HCT116 (cell line): Measurements from ENCODE around the gene ANO8. TPM values are rescaled to one million over a fixed set of nuclear protein-coding genes. Genes with fewer than 3 reads are reported as not detected.

Experiments
- ATAC-seq: fragments of 200-7000 bp; cut with Tn5 transposase; 2 replicates; pipeline ENCODE4 v1.9.1; 2020; ENCODE audit warnings: mild to moderate bottlenecking, moderate library complexity
- BruUV-seq: library from RNA; stranded (reverse); fragments of 400-500 nt; replicated peaks from 2 replicates; lab custom pipeline; 2021; lab: Mats Ljungman, UMichigan
- CTCF ChIA-PET: fragments of 300-600 bp; sonication (Branson Sonifier 250); formaldehyde crosslinking; loops from one replicate; lab custom pipeline; 2021; ENCODE audit warnings: antibody characterized with exemption; lab: Charles Lee
- POLR2A ChIA-PET: fragments of 300-600, 350-600 bp; sonication (Branson Sonifier 250); formaldehyde crosslinking; loops from one replicate; lab custom pipeline; 2021; ENCODE audit warnings: antibody characterized with exemption; lab: Charles Lee
- RAD21 ChIA-PET, 2 experiments: fragments of 300-600 bp; sonication (Branson Sonifier 250); formaldehyde crosslinking; loops; one replicate each; lab custom pipeline; 2023; ENCODE audit warnings: low total read pairs in 2 of 2; ENCODE audit not compliant: uncharacterized antibody in 2 of 2, unreplicated experiment in 2 of 2, low non-redundant PET in 1 of 2; lab: Charles Lee
- DNase-seq: peaks from one replicate; pipeline ENCODE4 v3.0.0-alpha.2; 2010; ENCODE audit warnings: low read depth, low spot score
- H2AFZ ChIP-seq: fragments of 200-600 bp; shearing (Covaris generic), sonication (generic); 2 replicates; pipeline ENCODE4 v1.6.1; 2017; ENCODE audit warnings: low read depth, mixed run types, mixed read lengths, antibody characterized with exemption, low read length; ENCODE audit not compliant: poor library complexity, severe bottlenecking
- H3K27ac ChIP-seq: 2 replicates; pipeline ENCODE4 v1.5.1; 2012; ENCODE audit warnings: low read depth, low read length
- H3K27me3 ChIP-seq: fragments of 200-600 bp; sonication (generic); 2 replicates; pipeline ENCODE4 v1.6.1; 2016; ENCODE audit warnings: mixed run types, low read length, mixed read lengths; ENCODE audit not compliant: insufficient read depth
- H3K36me3 ChIP-seq, 2 experiments: fragments of 200-500 bp in 1 of 2; fragments of 200-600 bp in 1 of 2; sonication (Bioruptor generic) in 1 of 2; sonication (generic) in 1 of 2; 2 replicates each; pipeline versions ENCODE4 v1.5.1 to v1.6.1; 2014 to 2016; ENCODE audit warnings: low read length in 2 of 2, inconsistent platforms in 1 of 2, mixed read lengths in 1 of 2, mixed run types in 1 of 2; ENCODE audit not compliant: insufficient read depth in 2 of 2, control insufficient read depth in 1 of 2
- H3K4me1 ChIP-seq, 2 experiments: fragments of 200-600 bp in 1 of 2; sonication (generic) in 1 of 2; 2 replicates each; pipeline versions ENCODE4 v1.5.1 to v1.6.1; 2012 to 2017; ENCODE audit warnings: low read length in 2 of 2, inconsistent platforms in 1 of 2, mild to moderate bottlenecking in 1 of 2, mixed read lengths in 1 of 2, mixed run types in 1 of 2, moderate library complexity in 1 of 2; ENCODE audit not compliant: insufficient read depth in 2 of 2, control insufficient read depth in 1 of 2
- H3K4me2 ChIP-seq: fragments of 200-600 bp; sonication (generic); 2 replicates; pipeline ENCODE4 v1.6.1; 2017; ENCODE audit warnings: mixed run types, low read length, mixed read lengths
- H3K4me3 ChIP-seq, 2 experiments: fragments of 200-600 bp in 1 of 2; sonication (generic) in 1 of 2; replicated peaks in 1 of 2; 2 replicates each; pipeline ENCODE4 v1.5.1; 2011 to 2016; ENCODE audit warnings: low read length in 2 of 2, control low read depth in 1 of 2, low read depth in 1 of 2, mild to moderate bottlenecking in 1 of 2, mixed read lengths in 1 of 2, mixed run types in 1 of 2
- H3K79me2 ChIP-seq: fragments of 200-600 bp; sonication (generic); 2 replicates; pipeline ENCODE4 v1.6.1; 2017; ENCODE audit warnings: mild to moderate bottlenecking, mixed run types, low read length, moderate library complexity, mixed read lengths; ENCODE audit not compliant: insufficient read depth
- H3K9ac ChIP-seq: fragments of 200-600 bp; sonication (generic); 2 replicates; pipeline ENCODE4 v1.6.1; 2016; ENCODE audit warnings: low read length, mixed read lengths
- H3K9me2 ChIP-seq: fragments of 200-600 bp; sonication (generic), shearing (Covaris generic); 2 replicates; pipeline ENCODE4 v1.6.1; 2017; ENCODE audit warnings: mixed run types, mild to moderate bottlenecking, moderate library complexity; ENCODE audit not compliant: insufficient read depth
- H3K9me3 ChIP-seq, 2 experiments: fragments of 200-500 bp in 1 of 2; fragments of 200-600 bp in 1 of 2; sonication (Bioruptor generic) in 1 of 2; sonication (generic) in 1 of 2; 2 replicates each; pipeline ENCODE4 v1.6.1; 2014 to 2017; ENCODE audit warnings: low read length in 2 of 2, mixed read lengths in 2 of 2, inconsistent platforms in 1 of 2, low read depth in 1 of 2, mild to moderate bottlenecking in 1 of 2, mixed run types in 1 of 2, moderate library complexity in 1 of 2; ENCODE audit not compliant: control insufficient read depth in 1 of 2, insufficient read depth in 1 of 2
- H4K20me1 ChIP-seq: fragments of 200-600 bp; sonication (generic), shearing (Covaris generic); 2 replicates; pipeline ENCODE4 v1.6.1; 2017; ENCODE audit warnings: mixed run types, mild to moderate bottlenecking, moderate library complexity; ENCODE audit not compliant: insufficient read depth
- CEBPB ChIP-seq: IDR thresholded peaks from 2 replicates; pipeline ENCODE4 v1.6.1; 2012; ENCODE audit warnings: low read depth
- CTCF ChIP-seq, 3 experiments: fragments of 200-600 bp in 1 of 3; sonication (generic) in 1 of 3; IDR thresholded peaks in 2 of 3; conservative IDR thresholded peaks in 1 of 3; 2 replicates each; pipeline ENCODE4 v1.5.1; 2012 to 2017; ENCODE audit warnings: low read depth in 2 of 3, low read length in 2 of 3, antibody characterized with exemption in 1 of 3, borderline replicate concordance in 1 of 3, control low read depth in 1 of 3, mild to moderate bottlenecking in 1 of 3, mixed read lengths in 1 of 3, mixed run types in 1 of 3, moderate library complexity in 1 of 3; ENCODE audit not compliant: insufficient read depth in 1 of 3
- EZH2phosphoT487 ChIP-seq: fragments of 200-600 bp; IDR thresholded peaks from 2 replicates; pipeline ENCODE4 v1.6.1; 2018; ENCODE audit warnings: antibody characterized with exemption, borderline replicate concordance
- MAX ChIP-seq: IDR thresholded peaks from 2 replicates; pipeline ENCODE4 v1.6.1; 2012
- RAD21 ChIP-seq: IDR thresholded peaks from 2 replicates; pipeline ENCODE4 v1.6.1; 2012; ENCODE audit warnings: low read depth, mild to moderate bottlenecking
- YY1 ChIP-seq: IDR thresholded peaks from 2 replicates; pipeline ENCODE4 v1.6.1; 2011; ENCODE audit warnings: low read length, low read depth, moderate library complexity, mild to moderate bottlenecking; ENCODE audit not compliant: insufficient replicate concordance; ENCODE audit errors: extremely low read depth
- ZFX ChIP-seq: fragments of 450-650 bp; IDR thresholded peaks from 2 replicates; pipeline ENCODE4 v1.6.1; 2017
- intact Hi-C: fragments of 100-400 bp; cut with micrococcal nuclease; formaldehyde crosslinking; loops from 2 replicates; pipeline ENCODE4 v1.10.0; 2022
- total RNA-seq: library from RNA; stranded (reverse); gene quantifications from one replicate; pipeline ENCODE4 v1.2.1, GENCODE V29; 2021; ENCODE audit not compliant: unreplicated experiment

ANO8 gene
- total RNA-seq, 1 experiment from 2014 or later: 22.9 TPM

- Histone ChIP-seq H3K36me3 (peaks cover 3 to 9% of the 10 kb centered on the region in 2 experiments; a peak in 1 of 4 replicates), H3K9me3 (no peaks in the 10 kb centered on the region), H3K9ac (no peak overlapping the region), H3K9me2 (no peaks in the 10 kb centered on the region), H2AFZ (no peak overlapping the region), H4K20me1 (no peaks in the 10 kb centered on the region), H3K79me2 (peaks cover 16% of the 10 kb centered on the region), H3K27ac (peak overlapping the region; percentile 54; the same call in 1 of the 2 replicates), H3K27me3 (no peaks in the 10 kb centered on the region), H3K4me1 (peaks cover 31 to 45% of the 10 kb centered on the region in 2 experiments), H3K4me3 (no peak overlapping the region)
- no TSS peak for BruUV-seq
- intact Hi-C loops: no loop called here
- RAD21 ChIA-PET: no interaction called here
- POLR2A ChIA-PET: no interaction called here
- DNase-seq (no peak), ATAC-seq (no peak)
- CTCF ChIA-PET: no interaction called here
- TF ChIP-seq EZH2phosphoT487 (no peak), CEBPB (no peak), RAD21 (no peak), YY1 (no peak)
- TF ChIP-seq, all 23 proteins: peak for 0
- no peak overlapping the region for H3K4me2 ChIP-seq
These were observed 6.7 kb upstream of the ANO8 start for GRCh38 chr19:17341386-17341785.

- no TSS peak for BruUV-seq
- no peaks in the 10 kb centered on the region for H3K9me2 ChIP-seq
- intact Hi-C loops: no loop called here
- peaks cover 16% of the 10 kb centered on the region for H3K79me2 ChIP-seq
- CTCF ChIA-PET: no interaction called here
- H2AFZ ChIP-seq: no peak overlapping the region
- TF ChIP-seq MAX: no peak
- TF ChIP-seq CEBPB: no peak
- no peak for TF ChIP-seq ZFX
- TF ChIP-seq CTCF (IDR thresholded peaks at IDR 0.05 in 2 of 3, conservative IDR thresholded peaks at IDR 0.05 in 1 of 3; ENCODE audit: borderline replicate concordance in 1 of 3, insufficient read depth in 1 of 3, low read depth in 2 of 3, low read length in 2 of 3): peak in 2 of 3 experiments; percentile 9 to 37; a peak in 2 of 6 replicates
- TF ChIP-seq, all 23 proteins: peak for 1
- Histone ChIP-seq H3K4me3 (no peak overlapping the region), H3K36me3 (peaks cover 3 to 9% of the 10 kb centered on the region in 2 experiments; a peak in 1 of 4 replicates), H3K9me3 (no peaks in the 10 kb centered on the region), H3K27me3 (no peaks in the 10 kb centered on the region), H3K27ac (peak overlapping the region; percentile 54; the same call in 1 of the 2 replicates), H4K20me1 (no peaks in the 10 kb centered on the region), H3K4me1 (peaks cover 28 to 43% of the 10 kb centered on the region in 2 experiments), H3K4me2 (peak overlapping the region; percentile 56), H3K9ac (no peak overlapping the region)
- ChIA-PET RAD21 (no interaction called here), POLR2A (no interaction called here)
- ATAC-seq: no peak
- no peak for DNase-seq
These were observed 6.3 kb upstream of the ANO8 start for GRCh38 chr19:17340871-17341357.
